ENCODE measurements around the gene NISCH. TPM values are rescaled to one million over a fixed set of nuclear protein-coding genes. Genes with fewer than 3 reads are reported as not detected.

The NISCH gene
- polyA plus RNA-seq, 1 experiment, result 71.0 TPM

- DNase-seq (ENCODE audit: low read depth, low spot score), result no peak
- CTCF ChIA-PET, result no interaction called here
- no peaks in the 10 kb centered on the region for H3K27me3 ChIP-seq (ENCODE audit: control insufficient read depth, insufficient read depth, low read length)
- H3K9me3 ChIP-seq (ENCODE audit: control insufficient read depth, insufficient read depth, low read length), result no peaks in the 10 kb centered on the region; the same call in 1 of the 2 replicates
- TF ChIP-seq CTCF (IDR thresholded peaks at IDR 0.05; ENCODE audit: low read depth, low read length), result no peak
- no peak overlapping the region for H3K4me3 ChIP-seq (ENCODE audit: low read depth, low read length)
- POLR2A ChIA-PET, result no interaction called here
- H3K27ac ChIP-seq (ENCODE audit: low read depth, low read length), result no peak overlapping the region
Measured at GRCh38 chr3:52477076-52477795, 21.8 kb downstream of the NISCH start.

- Histone ChIP-seq H3K9me3 (ENCODE audit: control insufficient read depth, insufficient read depth, low read length) (no peaks in the 10 kb centered on the region; the same call in 1 of the 2 replicates), H3K27ac (ENCODE audit: low read depth, low read length) (no peak overlapping the region), H3K4me3 (ENCODE audit: low read depth, low read length) (no peak overlapping the region), H3K27me3 (ENCODE audit: control insufficient read depth, insufficient read depth, low read length) (no peaks in the 10 kb centered on the region)
- ChIA-PET POLR2A (no interaction called here), CTCF (no interaction called here)
- TF ChIP-seq CTCF (IDR thresholded peaks at IDR 0.05; ENCODE audit: low read depth, low read length), result no peak
- DNase-seq (ENCODE audit: low read depth, low spot score), result no peak
Measured at GRCh38 chr3:52477796-52478095, 22.3 kb downstream of the NISCH start.

- DNase-seq (ENCODE audit: low read depth, low spot score), result no peak
- H3K9me3 ChIP-seq (ENCODE audit: control insufficient read depth, insufficient read depth, low read length), result no peaks in the 10 kb centered on the region; the same call in 1 of the 2 replicates
- POLR2A ChIA-PET, result no interaction called here
- CTCF ChIA-PET, result no interaction called here
- no peaks in the 10 kb centered on the region for H3K27me3 ChIP-seq (ENCODE audit: control insufficient read depth, insufficient read depth, low read length)
- H3K27ac ChIP-seq (ENCODE audit: low read depth, low read length), result no peak overlapping the region
- no peak for TF ChIP-seq CTCF (IDR thresholded peaks at IDR 0.05; ENCODE audit: low read depth, low read length)
- no peak overlapping the region for H3K4me3 ChIP-seq (ENCODE audit: low read depth, low read length)
Measured at GRCh38 chr3:52479037-52479876, 23.9 kb downstream of the NISCH start.

- no peak overlapping the region for H3K4me3 ChIP-seq (ENCODE audit: low read depth, low read length)
- no peaks in the 10 kb centered on the region; the same call in 1 of the 2 replicates for H3K9me3 ChIP-seq (ENCODE audit: control insufficient read depth, insufficient read depth, low read length)
- no peak for TF ChIP-seq CTCF (IDR thresholded peaks at IDR 0.05; ENCODE audit: low read depth, low read length)
- ChIA-PET CTCF (no interaction called here), POLR2A (no interaction called here)
- no peak overlapping the region for H3K27ac ChIP-seq (ENCODE audit: low read depth, low read length)
- no peak for DNase-seq (ENCODE audit: low read depth, low spot score)
- H3K27me3 ChIP-seq (ENCODE audit: control insufficient read depth, insufficient read depth, low read length), result no peaks in the 10 kb centered on the region
Measured at GRCh38 chr3:52479877-52480575, 24.6 kb downstream of the NISCH start.
